ENCODE results near the gene OXNAD1.

DNA sequence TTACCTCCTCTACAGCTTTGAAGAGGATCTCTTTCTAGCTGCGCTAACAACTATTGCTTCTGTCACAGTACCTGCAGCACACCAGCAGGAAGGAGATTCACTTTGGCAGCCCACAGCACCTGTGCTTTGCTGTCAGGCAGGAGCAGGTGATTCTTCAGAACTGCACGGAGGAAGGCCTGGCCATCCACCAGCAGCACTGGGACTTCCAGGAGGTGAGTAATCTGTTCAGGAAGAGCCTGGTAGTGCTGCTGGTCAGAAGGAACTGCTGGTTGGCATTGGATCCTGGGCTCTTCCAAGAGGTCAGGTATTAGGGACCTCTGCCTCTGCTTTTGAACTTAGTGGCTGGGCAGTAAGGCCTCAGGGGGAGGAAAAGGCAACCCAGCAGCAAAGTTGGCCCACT is 42.5 kb upstream of the OXNAD1 start:
- TF ChIP-seq, protein P1, sequence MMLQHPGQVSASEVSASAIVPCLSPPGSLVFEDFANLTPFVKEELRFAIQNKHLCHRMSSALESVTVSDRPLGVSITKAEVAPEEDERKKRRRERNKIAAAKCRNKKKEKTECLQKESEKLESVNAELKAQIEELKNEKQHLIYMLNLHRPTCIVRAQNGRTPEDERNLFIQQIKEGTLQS (IDR thresholded peaks at IDR 0.05; ENCODE audit: borderline replicate concordance, extremely low read depth, low read depth, low read length), result no peak
- no peak for TF ChIP-seq NBN (IDR thresholded peaks at IDR 0.05)
- TF ChIP-seq KDM1A (IDR thresholded peaks at IDR 0.05; ENCODE audit: borderline replicate concordance), result no peak
- TF ChIP-seq POLR2AphosphoS2 (IDR thresholded peaks at IDR 0.05; ENCODE audit: low read depth, low read length), result no peak
- TF ChIP-seq NR2C2 (IDR thresholded peaks at IDR 0.05; ENCODE audit: borderline replicate concordance, control insufficient read depth, insufficient read length, low read depth), result no peak
- TF ChIP-seq, protein P2, sequence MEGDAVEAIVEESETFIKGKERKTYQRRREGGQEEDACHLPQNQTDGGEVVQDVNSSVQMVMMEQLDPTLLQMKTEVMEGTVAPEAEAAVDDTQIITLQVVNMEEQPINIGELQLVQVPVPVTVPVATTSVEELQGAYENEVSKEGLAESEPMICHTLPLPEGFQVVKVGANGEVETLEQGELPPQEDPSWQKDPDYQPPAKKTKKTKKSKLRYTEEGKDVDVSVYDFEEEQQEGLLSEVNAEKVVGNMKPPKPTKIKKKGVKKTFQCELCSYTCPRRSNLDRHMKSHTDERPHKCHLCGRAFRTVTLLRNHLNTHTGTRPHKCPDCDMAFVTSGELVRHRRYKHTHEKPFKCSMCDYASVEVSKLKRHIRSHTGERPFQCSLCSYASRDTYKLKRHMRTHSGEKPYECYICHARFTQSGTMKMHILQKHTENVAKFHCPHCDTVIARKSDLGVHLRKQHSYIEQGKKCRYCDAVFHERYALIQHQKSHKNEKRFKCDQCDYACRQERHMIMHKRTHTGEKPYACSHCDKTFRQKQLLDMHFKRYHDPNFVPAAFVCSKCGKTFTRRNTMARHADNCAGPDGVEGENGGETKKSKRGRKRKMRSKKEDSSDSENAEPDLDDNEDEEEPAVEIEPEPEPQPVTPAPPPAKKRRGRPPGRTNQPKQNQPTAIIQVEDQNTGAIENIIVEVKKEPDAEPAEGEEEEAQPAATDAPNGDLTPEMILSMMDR (IDR thresholded peaks at IDR 0.05 in 2 of 3, conservative IDR thresholded peaks at IDR 0.05 in 1 of 3; ENCODE audit: control insufficient read depth in 2 of 3, extremely low read depth in 1 of 3, insufficient read depth in 1 of 3, low read depth in 3 of 3, low read length in 3 of 3), result no peak
- TF ChIP-seq, protein P3, sequence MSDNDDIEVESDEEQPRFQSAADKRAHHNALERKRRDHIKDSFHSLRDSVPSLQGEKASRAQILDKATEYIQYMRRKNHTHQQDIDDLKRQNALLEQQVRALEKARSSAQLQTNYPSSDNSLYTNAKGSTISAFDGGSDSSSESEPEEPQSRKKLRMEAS (IDR thresholded peaks at IDR 0.05; ENCODE audit: low read depth, low read length), result no peak
- TF ChIP-seq, protein P4, sequence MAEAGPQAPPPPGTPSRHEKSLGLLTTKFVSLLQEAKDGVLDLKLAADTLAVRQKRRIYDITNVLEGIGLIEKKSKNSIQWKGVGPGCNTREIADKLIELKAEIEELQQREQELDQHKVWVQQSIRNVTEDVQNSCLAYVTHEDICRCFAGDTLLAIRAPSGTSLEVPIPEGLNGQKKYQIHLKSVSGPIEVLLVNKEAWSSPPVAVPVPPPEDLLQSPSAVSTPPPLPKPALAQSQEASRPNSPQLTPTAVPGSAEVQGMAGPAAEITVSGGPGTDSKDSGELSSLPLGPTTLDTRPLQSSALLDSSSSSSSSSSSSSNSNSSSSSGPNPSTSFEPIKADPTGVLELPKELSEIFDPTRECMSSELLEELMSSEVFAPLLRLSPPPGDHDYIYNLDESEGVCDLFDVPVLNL (IDR thresholded peaks at IDR 0.05; ENCODE audit: low read depth, low read length), result no peak
- no peak for TF ChIP-seq BCL11A (IDR thresholded peaks at IDR 0.05; ENCODE audit: low read depth, low read length)
- TF ChIP-seq MXI1 (IDR thresholded peaks at IDR 0.05; ENCODE audit: low read depth, low read length), result no peak
- TF ChIP-seq POLR2A (IDR thresholded peaks at IDR 0.05; ENCODE audit: low read depth, low read length), result no peak
- TF ChIP-seq EZH2 (IDR thresholded peaks at IDR 0.05; ENCODE audit: borderline replicate concordance, control insufficient read depth, low read depth, low read length), result no peak
- no peak for TF ChIP-seq RFX5 (IDR thresholded peaks at IDR 0.05; ENCODE audit: low read depth, low read length)
